ENCODE results near the gene C16orf87.

The C16orf87 gene

GRCh38 chr16:46862555-46863447 lies 31.8 kb upstream of the C16orf87 start:
- no peaks in the 10 kb centered on the region for H4K20me1 ChIP-seq (ENCODE audit: control insufficient read depth, insufficient read depth, low read depth, low read length)
- H3K27ac ChIP-seq (ENCODE audit: low read depth, low read length): no peak overlapping the region
- no peaks in the 10 kb centered on the region for H3K27me3 ChIP-seq (ENCODE audit: control insufficient read depth, low read length)
- no peak overlapping the region for H3K4me3 ChIP-seq (ENCODE audit: low read length)
- no peaks in the 10 kb centered on the region for H3F3A ChIP-seq (ENCODE audit: control insufficient read depth, insufficient read depth)
- H3K9me3 ChIP-seq (ENCODE audit: control insufficient read depth, insufficient read depth, low read length): no peaks in the 10 kb centered on the region
- no peak overlapping the region for H3K4me2 ChIP-seq (ENCODE audit: low read length)
- TF ChIP-seq EZH2phosphoT487 (IDR thresholded peaks at IDR 0.05; ENCODE audit: borderline replicate concordance, low read length) (no peak), CTCF (IDR thresholded peaks at IDR 0.05; ENCODE audit: low read depth, low read length, poor library complexity, severe bottlenecking) (no peak)
- no peaks in the 10 kb centered on the region for H3K9me2 ChIP-seq (replicated peaks; ENCODE audit: control insufficient read depth, low read length)
- no peaks in the 10 kb centered on the region for H3K79me2 ChIP-seq (ENCODE audit: control insufficient read depth, low read length)
- H3K36me3 ChIP-seq (ENCODE audit: control insufficient read depth, low read length): no peaks in the 10 kb centered on the region
- peaks cover 11% of the 10 kb centered on the region for H3K4me1 ChIP-seq (ENCODE audit: control insufficient read depth, low read length)

GRCh38 chr16:46859719-46860152 lies 28.8 kb upstream of the C16orf87 start:
- no peaks in the 10 kb centered on the region for H3K9me3 ChIP-seq (ENCODE audit: control insufficient read depth, insufficient read depth, low read length)

GRCh38 chr16:46858151-46858550 lies 27.2 kb upstream of the C16orf87 start:
- Histone ChIP-seq H3K9me2 (replicated peaks; ENCODE audit: control insufficient read depth, low read length) (no peaks in the 10 kb centered on the region), H3F3A (ENCODE audit: control insufficient read depth, insufficient read depth) (no peaks in the 10 kb centered on the region), H3K27ac (ENCODE audit: low read depth, low read length) (no peak overlapping the region), H3K4me1 (ENCODE audit: control insufficient read depth, low read length) (peaks cover 24% of the 10 kb centered on the region), H3K36me3 (ENCODE audit: control insufficient read depth, low read length) (no peaks in the 10 kb centered on the region), H3K79me2 (ENCODE audit: control insufficient read depth, low read length) (no peaks in the 10 kb centered on the region), H3K27me3 (ENCODE audit: control insufficient read depth, low read length) (no peaks in the 10 kb centered on the region), H3K4me3 (ENCODE audit: low read length) (no peak overlapping the region), H3K4me2 (ENCODE audit: low read length) (no peak overlapping the region), H4K20me1 (ENCODE audit: control insufficient read depth, insufficient read depth, low read depth, low read length) (no peaks in the 10 kb centered on the region), H3K9me3 (ENCODE audit: control insufficient read depth, insufficient read depth, low read length) (no peaks in the 10 kb centered on the region)
- no peak for TF ChIP-seq CTCF (IDR thresholded peaks at IDR 0.05; ENCODE audit: low read depth, low read length, poor library complexity, severe bottlenecking)

More at GRCh38 chr16:46859719-46860152, 28.8 kb upstream of the C16orf87 start:
- Histone ChIP-seq H3K4me3 (ENCODE audit: low read length) (no peak overlapping the region), H3K79me2 (ENCODE audit: control insufficient read depth, low read length) (no peaks in the 10 kb centered on the region), H3K4me2 (ENCODE audit: low read length) (no peak overlapping the region), H3K27ac (ENCODE audit: low read depth, low read length) (no peak overlapping the region), H3K27me3 (ENCODE audit: control insufficient read depth, low read length) (no peaks in the 10 kb centered on the region), H3K4me1 (ENCODE audit: control insufficient read depth, low read length) (peaks cover 23% of the 10 kb centered on the region), H3K36me3 (ENCODE audit: control insufficient read depth, low read length) (no peaks in the 10 kb centered on the region), H3K9me2 (replicated peaks; ENCODE audit: control insufficient read depth, low read length) (no peaks in the 10 kb centered on the region), H4K20me1 (ENCODE audit: control insufficient read depth, insufficient read depth, low read depth, low read length) (no peaks in the 10 kb centered on the region), H3F3A (ENCODE audit: control insufficient read depth, insufficient read depth) (no peaks in the 10 kb centered on the region)
- TF ChIP-seq CTCF (IDR thresholded peaks at IDR 0.05; ENCODE audit: low read depth, low read length, poor library complexity, severe bottlenecking): no peak

All from DOHH2 (cell line).